Osteocyte (in vitro differentiated cells): ENCODE measurements around the gene CCDC192. TPM values are rescaled to one million over a fixed set of nuclear protein-coding genes. Genes with fewer than 3 reads are reported as not detected.
"Not testable (repeated sequence)": the region's sequence is repeated elsewhere in the genome, so short reads cannot be mapped to it uniquely, and the experiment has no call there.

Source experiments
- DNase-seq: peaks from one replicate; pipeline ENCODE4 v3.0.0; 2021; ENCODE audit warnings: mixed read lengths; ENCODE audit not compliant: unreplicated experiment; ENCODE audit errors: extremely low spot score
- H3K27ac Mint-ChIP-seq: one replicate; pipeline ENCODE4 v1.8.0; 2021; ENCODE audit warnings: mild to moderate bottlenecking, mixed read lengths; ENCODE audit not compliant: unreplicated experiment
- H3K27me3 Mint-ChIP-seq: one replicate; pipeline ENCODE4 v1.8.0; 2021; ENCODE audit warnings: mixed read lengths; ENCODE audit not compliant: unreplicated experiment
- H3K36me3 Mint-ChIP-seq: one replicate; pipeline ENCODE4 v1.8.0; 2021; ENCODE audit warnings: mixed read lengths; ENCODE audit not compliant: unreplicated experiment
- H3K4me1 Mint-ChIP-seq: one replicate; pipeline ENCODE4 v1.8.0; 2021; ENCODE audit warnings: mixed read lengths; ENCODE audit not compliant: unreplicated experiment
- H3K4me3 Mint-ChIP-seq: one replicate; pipeline ENCODE4 v1.8.0; 2021; ENCODE audit warnings: mild to moderate bottlenecking, moderate library complexity, mixed read lengths; ENCODE audit not compliant: unreplicated experiment
- H3K9me3 Mint-ChIP-seq: one replicate; pipeline ENCODE4 v1.8.0; 2021; ENCODE audit warnings: mixed read lengths; ENCODE audit not compliant: unreplicated experiment
- total RNA-seq: library from RNA; stranded (reverse); gene quantifications from 2 replicates; pipeline ENCODE4 v1.2.1, GENCODE V29; 2021
- TF ChIP-seq, protein P1 (sequence below): fragments of 200-600 bp; sonication (generic); IDR thresholded peaks from 2 replicates; pipeline ENCODE4 v1.5.0; 2021; ENCODE audit warnings: antibody characterized with exemption, mild to moderate bottlenecking, moderate library complexity

The CCDC192 gene
- total RNA-seq, 1 donor from 2014 or later = not detected

- H3K36me3 Mint-ChIP-seq = no peaks in the 10 kb centered on the region
- H3K27ac Mint-ChIP-seq = no peak overlapping the region
- TF ChIP-seq, protein P1, sequence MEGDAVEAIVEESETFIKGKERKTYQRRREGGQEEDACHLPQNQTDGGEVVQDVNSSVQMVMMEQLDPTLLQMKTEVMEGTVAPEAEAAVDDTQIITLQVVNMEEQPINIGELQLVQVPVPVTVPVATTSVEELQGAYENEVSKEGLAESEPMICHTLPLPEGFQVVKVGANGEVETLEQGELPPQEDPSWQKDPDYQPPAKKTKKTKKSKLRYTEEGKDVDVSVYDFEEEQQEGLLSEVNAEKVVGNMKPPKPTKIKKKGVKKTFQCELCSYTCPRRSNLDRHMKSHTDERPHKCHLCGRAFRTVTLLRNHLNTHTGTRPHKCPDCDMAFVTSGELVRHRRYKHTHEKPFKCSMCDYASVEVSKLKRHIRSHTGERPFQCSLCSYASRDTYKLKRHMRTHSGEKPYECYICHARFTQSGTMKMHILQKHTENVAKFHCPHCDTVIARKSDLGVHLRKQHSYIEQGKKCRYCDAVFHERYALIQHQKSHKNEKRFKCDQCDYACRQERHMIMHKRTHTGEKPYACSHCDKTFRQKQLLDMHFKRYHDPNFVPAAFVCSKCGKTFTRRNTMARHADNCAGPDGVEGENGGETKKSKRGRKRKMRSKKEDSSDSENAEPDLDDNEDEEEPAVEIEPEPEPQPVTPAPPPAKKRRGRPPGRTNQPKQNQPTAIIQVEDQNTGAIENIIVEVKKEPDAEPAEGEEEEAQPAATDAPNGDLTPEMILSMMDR = no peak
- no peak overlapping the region for H3K4me3 Mint-ChIP-seq
- no peaks in the 10 kb centered on the region for H3K27me3 Mint-ChIP-seq
- H3K4me1 Mint-ChIP-seq = peaks cover 3% of the 10 kb centered on the region
- DNase-seq = no peak
- H3K9me3 Mint-ChIP-seq = peaks cover 4% of the 10 kb centered on the region
Observed at GRCh38 chr5:127844581-127845021, 141.4 kb downstream of the CCDC192 start.

GRCh38 chr5:127846884-127847283, 143.7 kb downstream of the CCDC192 start:
- Mint-ChIP-seq H3K27me3 (no peaks in the 10 kb centered on the region), H3K27ac (no peak overlapping the region), H3K36me3 (no peaks in the 10 kb centered on the region), H3K4me1 (no peaks in the 10 kb centered on the region), H3K4me3 (no peak overlapping the region), H3K9me3 (peaks cover 4% of the 10 kb centered on the region)
- TF ChIP-seq, protein P1 = no peak
- no peak for DNase-seq

DNA sequence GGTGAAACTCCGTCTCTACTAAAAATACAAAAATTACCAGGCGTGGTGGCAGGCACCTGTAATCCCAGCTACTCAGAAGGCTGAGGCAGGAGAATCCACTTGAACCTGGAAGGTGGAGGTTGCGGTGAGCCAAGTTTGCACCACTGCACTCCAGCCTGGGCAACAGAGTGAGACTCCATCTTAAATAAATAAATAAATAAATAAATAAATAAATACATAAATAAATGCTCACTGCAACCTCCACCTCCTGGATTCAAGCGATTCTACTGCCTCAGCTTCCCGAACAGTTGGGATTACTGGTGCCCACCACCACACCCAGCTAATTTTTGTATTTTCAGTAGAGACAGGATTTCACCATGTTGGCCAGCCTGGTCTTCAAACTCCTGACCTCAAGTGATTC, 144.4 kb downstream of the CCDC192 start:
- DNase-seq, H3K36me3 Mint-ChIP-seq, H3K4me1 Mint-ChIP-seq, H3K4me3 Mint-ChIP-seq, H3K9me3 Mint-ChIP-seq, H3K27me3 Mint-ChIP-seq, H3K27ac Mint-ChIP-seq: not testable (repeated sequence)

DNA sequence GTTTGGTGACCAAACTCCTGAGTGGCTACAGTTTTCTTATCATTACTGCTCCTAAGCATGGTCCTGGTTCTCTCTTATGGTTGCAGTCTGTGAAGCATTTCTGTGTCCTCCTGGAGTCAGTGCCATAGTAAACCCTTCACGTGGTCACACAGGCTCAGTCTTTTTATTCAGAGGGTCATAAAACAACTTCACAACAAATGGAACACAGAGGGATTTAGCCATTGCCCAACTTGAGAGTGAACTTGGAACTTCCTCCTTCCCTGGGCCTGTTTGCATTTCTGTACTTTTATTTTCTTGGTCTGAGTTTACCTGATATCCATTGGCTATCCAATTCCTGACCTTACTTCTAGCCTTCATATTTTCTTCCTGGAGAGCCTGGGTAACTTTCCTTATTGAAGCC, 144.9 kb downstream of the CCDC192 start:
- H3K27ac Mint-ChIP-seq = no peak overlapping the region
- H3K36me3 Mint-ChIP-seq = no peaks in the 10 kb centered on the region
- DNase-seq = no peak
- H3K4me1 Mint-ChIP-seq = no peaks in the 10 kb centered on the region
- H3K27me3 Mint-ChIP-seq = no peaks in the 10 kb centered on the region
- TF ChIP-seq, protein P1 = no peak
- H3K4me3 Mint-ChIP-seq = no peak overlapping the region
- peaks cover 4% of the 10 kb centered on the region for H3K9me3 Mint-ChIP-seq

- H3K36me3 Mint-ChIP-seq = no peaks in the 10 kb centered on the region
Observed at GRCh38 chr5:127849408-127849807, 146.2 kb downstream of the CCDC192 start.

More at GRCh38 chr5:127849408-127849807, 146.2 kb downstream of the CCDC192 start:
- TF ChIP-seq, protein P1 = no peak
- Mint-ChIP-seq H3K4me1 (no peaks in the 10 kb centered on the region), H3K27me3 (no peaks in the 10 kb centered on the region), H3K27ac (no peak overlapping the region), H3K9me3 (peaks cover 8% of the 10 kb centered on the region), H3K4me3 (no peak overlapping the region)
- no peak for DNase-seq
